ENCODE data around the gene WIF1.

Gene WIF1

GRCh38 chr12:65019696-65020234 is 101.3 kb downstream of the WIF1 start:
- H3K4me3 ChIP-seq (ENCODE audit: low read length) = no peak overlapping the region
- TF ChIP-seq CTCF (IDR thresholded peaks at IDR 0.05; ENCODE audit: insufficient read depth, low read depth, low read length, missing control alignments) = no peak
- no peak for DNase-seq (ENCODE audit: low read depth)

- peak; percentile 56 for DNase-seq (ENCODE audit: low read depth)
- no peak overlapping the region for H3K4me3 ChIP-seq (ENCODE audit: low read length)
- no peak for TF ChIP-seq CTCF (IDR thresholded peaks at IDR 0.05; ENCODE audit: insufficient read depth, low read depth, low read length, missing control alignments)
These were observed 104.0 kb downstream of the WIF1 start for GRCh38 chr12:65016881-65017650.

GRCh38 chr12:65015850-65016249 is 105.3 kb downstream of the WIF1 start:
- TF ChIP-seq CTCF (IDR thresholded peaks at IDR 0.05; ENCODE audit: insufficient read depth, low read depth, low read length, missing control alignments) = no peak
- no peak overlapping the region for H3K4me3 ChIP-seq (ENCODE audit: low read length)
- DNase-seq (ENCODE audit: low read depth) = no peak

DNA sequence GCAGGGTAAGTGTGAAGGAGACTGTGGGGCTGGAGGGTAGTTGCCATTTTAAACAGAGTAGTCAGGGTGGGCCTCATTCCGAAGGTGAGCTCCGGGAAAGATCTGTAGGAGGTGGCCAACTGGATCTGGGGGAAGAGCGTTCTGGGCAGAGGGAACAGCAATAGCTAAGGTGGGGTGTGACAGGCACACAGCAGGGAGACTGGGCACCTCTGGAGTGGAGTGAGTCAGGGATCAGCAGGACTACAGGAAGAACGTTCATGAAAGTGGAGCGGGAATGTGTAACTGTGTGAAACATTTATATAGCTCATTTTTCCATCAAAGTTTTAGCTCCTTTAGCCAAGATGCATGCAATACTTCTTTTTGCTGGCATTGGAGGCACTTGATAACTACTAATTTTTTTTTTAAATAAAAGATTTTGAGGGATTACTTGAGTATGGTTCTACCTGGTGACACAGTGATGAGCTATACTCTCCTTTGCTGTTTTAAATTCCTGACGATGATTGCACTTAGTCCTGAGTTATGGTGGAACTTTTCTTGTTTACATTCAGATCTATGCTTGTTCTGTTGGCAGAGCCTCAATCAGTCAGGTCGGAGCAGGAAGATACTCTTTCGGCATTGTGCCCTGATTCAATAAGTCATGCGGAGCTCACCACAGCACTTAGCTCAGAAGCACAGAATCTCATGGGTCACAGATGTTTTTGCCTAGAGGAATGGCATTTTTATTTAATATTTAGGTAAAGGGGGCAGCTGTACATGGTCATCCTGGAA is 106.4 kb downstream of the WIF1 start:
- peak; percentile 90 for DNase-seq (ENCODE audit: low read depth)
- no peak overlapping the region for H3K4me3 ChIP-seq (ENCODE audit: low read length)
- TF ChIP-seq CTCF (IDR thresholded peaks at IDR 0.05; ENCODE audit: insufficient read depth, low read depth, low read length, missing control alignments) = no peak

DNA sequence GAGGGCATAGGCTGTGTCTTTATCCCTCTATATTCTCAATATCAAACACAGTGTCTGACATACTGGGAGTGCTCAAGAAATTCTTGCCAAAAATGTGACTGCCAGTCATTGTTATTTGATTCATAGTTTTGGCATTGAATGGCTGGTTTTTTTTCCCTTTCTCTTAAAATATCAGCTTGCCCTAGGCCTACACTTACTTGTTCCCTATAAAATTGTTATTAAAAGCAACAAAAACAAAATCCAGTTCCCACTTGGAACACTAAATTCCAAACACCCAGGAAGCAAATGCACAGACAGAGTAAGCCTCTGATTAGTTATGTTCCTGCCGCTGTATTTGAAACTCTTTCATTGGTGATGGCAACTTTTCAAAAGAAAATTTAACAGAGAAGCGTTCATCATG is 110.7 kb downstream of the WIF1 start:
- no peak for TF ChIP-seq CTCF (IDR thresholded peaks at IDR 0.05; ENCODE audit: insufficient read depth, low read depth, low read length, missing control alignments)
- no peak overlapping the region for H3K4me3 ChIP-seq (ENCODE audit: low read length)
- DNase-seq (ENCODE audit: low read depth) = no peak

- no peak for TF ChIP-seq CTCF (IDR thresholded peaks at IDR 0.05; ENCODE audit: insufficient read depth, low read depth, low read length, missing control alignments)
- DNase-seq (ENCODE audit: low read depth) = no peak
These were observed 115.4 kb downstream of the WIF1 start for GRCh38 chr12:65005716-65006115.

More at GRCh38 chr12:65005716-65006115, 115.4 kb downstream of the WIF1 start:
- no peak overlapping the region for H3K4me3 ChIP-seq (ENCODE audit: low read length)
